ENCODE results near the gene IER5. TPM values are rescaled to one million over a fixed set of nuclear protein-coding genes. Genes with fewer than 3 reads are reported as not detected.
A peak's percentile ranks its signal among the peaks of the same experiment; 100 is the strongest.
"Not testable (repeated sequence)": the region's sequence is repeated elsewhere in the genome, so short reads cannot be mapped to it uniquely, and the experiment has no call there.

Gene IER5
- total RNA-seq, 2 experiments from 2014 or later, result 27.9 to 28.9 TPM

GRCh38 chr1:181106022-181106312, 17.5 kb downstream of the IER5 start:
- no peak for DNase-seq
- POLR2A ChIA-PET, result interaction anchor here (1.2 to 11.4 kb wide), 4 partner anchors 16 to 82 kb away, joined by 3 to 168 read pairs (median 3); partner anchors contain the start of gene IER5
- Mint-ChIP-seq H3K27me3 (peaks cover 20% of the 10 kb centered on the region), H3K4me1 (ENCODE audit: low read depth) (peaks cover 45% of the 10 kb centered on the region), H3K27ac (peak overlapping the region; percentile 1), H3K36me3 (no peaks in the 10 kb centered on the region), H3K4me3 (peak overlapping the region; percentile 65), H3K9me3 (no peaks in the 10 kb centered on the region)
- CTCF ChIA-PET, result interaction anchor here (1.4 to 19.3 kb wide), 4 partner anchors 14 to 73 kb away, joined by 4 to 229 read pairs (median 16); partner anchors contain the start of gene MR1
- intact Hi-C loops (cut with micrococcal nuclease), result no loop called here

- Mint-ChIP-seq H3K27me3 (peaks cover 22% of the 10 kb centered on the region), H3K36me3 (no peaks in the 10 kb centered on the region), H3K4me1 (ENCODE audit: low read depth) (peaks cover 40% of the 10 kb centered on the region), H3K4me3 (no peak overlapping the region), H3K27ac (no peak overlapping the region), H3K9me3 (no peaks in the 10 kb centered on the region)
- ChIA-PET CTCF (interaction anchor here (1.9 to 19.3 kb wide), 3 partner anchors 15 to 68 kb away, joined by 8 to 229 read pairs (median 24); no protein-coding TSS in a partner anchor), POLR2A (interaction anchor here (1.5 to 11.4 kb wide), 3 partner anchors 16 to 28 kb away, joined by 3 to 168 read pairs (median 3); partner anchors contain the start of gene IER5)
- no peak for DNase-seq
- intact Hi-C loops (cut with micrococcal nuclease), result no loop called here
Observed at GRCh38 chr1:181106479-181106878, 18.0 kb downstream of the IER5 start.

- Mint-ChIP-seq H3K4me1 (ENCODE audit: low read depth) (peaks cover 31% of the 10 kb centered on the region), H3K27ac (no peak overlapping the region), H3K36me3 (no peaks in the 10 kb centered on the region), H3K9me3 (no peaks in the 10 kb centered on the region), H3K4me3 (no peak overlapping the region), H3K27me3 (peaks cover 23% of the 10 kb centered on the region)
- ChIA-PET POLR2A (interaction anchor here (1.5 to 11.4 kb wide), 2 partner anchors 17 to 27 kb away, joined by 3 to 168 read pairs; partner anchors contain the start of gene IER5), CTCF (interaction anchor here (1.1 to 19.3 kb wide), 2 partner anchors 34 to 592 kb away, joined by 4 to 229 read pairs; no protein-coding TSS in a partner anchor)
- no peak for DNase-seq
- intact Hi-C loops (cut with micrococcal nuclease), result no loop called here
Observed at GRCh38 chr1:181107711-181108110, 19.2 kb downstream of the IER5 start.

- peaks cover 26% of the 10 kb centered on the region for H3K4me1 Mint-ChIP-seq (ENCODE audit: low read depth)
- no peak overlapping the region for H3K4me3 Mint-ChIP-seq
- H3K9me3 Mint-ChIP-seq, result no peaks in the 10 kb centered on the region
- H3K27ac Mint-ChIP-seq, result no peak overlapping the region
- CTCF ChIA-PET, result interaction anchor here (1.1 to 19.3 kb wide), 2 partner anchors 33 to 593 kb away, joined by 4 to 229 read pairs; no protein-coding TSS in a partner anchor
- H3K27me3 Mint-ChIP-seq, result peaks cover 23% of the 10 kb centered on the region
- POLR2A ChIA-PET, result interaction anchor here (11.4 kb wide), 1 partner anchor 18 kb away, joined by 168 read pairs; the partner anchor contains the start of gene IER5
- H3K36me3 Mint-ChIP-seq, result no peaks in the 10 kb centered on the region
- intact Hi-C loops (cut with micrococcal nuclease), result no loop called here
- no peak for DNase-seq
Observed at GRCh38 chr1:181108304-181108867, 19.9 kb downstream of the IER5 start.

- Mint-ChIP-seq H3K9me3 (no peaks in the 10 kb centered on the region), H3K27ac (no peak overlapping the region), H3K4me1 (ENCODE audit: low read depth) (peaks cover 15% of the 10 kb centered on the region), H3K27me3 (peaks cover 23% of the 10 kb centered on the region), H3K36me3 (no peaks in the 10 kb centered on the region), H3K4me3 (no peak overlapping the region)
- CTCF ChIA-PET, result interaction anchor here (1.0 to 1.8 kb wide), 2 partner anchors 12 to 32 kb away, joined by 4 to 9 read pairs; no protein-coding TSS in a partner anchor
- POLR2A ChIA-PET, result no interaction called here
- no peak for DNase-seq
- intact Hi-C loops (cut with micrococcal nuclease), result no loop called here
Observed at GRCh38 chr1:181110013-181110412, 21.5 kb downstream of the IER5 start.

- ChIA-PET POLR2A (no interaction called here), CTCF (interaction anchor here (1.2 kb wide), 2 partner anchors 30 to 31 kb away, joined by 3 read pairs; no protein-coding TSS in a partner anchor)
- intact Hi-C loops (cut with micrococcal nuclease), result no loop called here
- DNase-seq, result no peak
- Mint-ChIP-seq H3K4me3 (no peak overlapping the region), H3K9me3 (no peaks in the 10 kb centered on the region), H3K27ac (no peak overlapping the region), H3K36me3 (no peaks in the 10 kb centered on the region), H3K4me1 (ENCODE audit: low read depth) (peaks cover 7% of the 10 kb centered on the region), H3K27me3 (peaks cover 18% of the 10 kb centered on the region)
Observed at GRCh38 chr1:181111559-181111958, 23.1 kb downstream of the IER5 start.

- DNase-seq, result no peak
- Mint-ChIP-seq H3K4me1 (ENCODE audit: low read depth) (peaks cover 5% of the 10 kb centered on the region), H3K27me3 (peaks cover 13% of the 10 kb centered on the region), H3K9me3 (no peaks in the 10 kb centered on the region), H3K36me3 (no peaks in the 10 kb centered on the region), H3K27ac (no peak overlapping the region), H3K4me3 (no peak overlapping the region)
- CTCF ChIA-PET, result interaction anchor here (1.2 kb wide), 2 partner anchors 30 to 31 kb away, joined by 3 read pairs; no protein-coding TSS in a partner anchor
- POLR2A ChIA-PET, result no interaction called here
- intact Hi-C loops (cut with micrococcal nuclease), result no loop called here
Observed at GRCh38 chr1:181112071-181112929, 23.8 kb downstream of the IER5 start.

GRCh38 chr1:181113059-181113641, 24.6 kb downstream of the IER5 start:
- DNase-seq, result no peak
- Mint-ChIP-seq H3K27me3 (peaks cover 10% of the 10 kb centered on the region), H3K27ac (no peak overlapping the region), H3K4me1 (ENCODE audit: low read depth) (peaks cover 5% of the 10 kb centered on the region), H3K4me3 (no peak overlapping the region), H3K9me3 (no peaks in the 10 kb centered on the region), H3K36me3 (no peaks in the 10 kb centered on the region)
- ChIA-PET CTCF (no interaction called here), POLR2A (no interaction called here)
- intact Hi-C loops (cut with micrococcal nuclease), result no loop called here

GRCh38 chr1:181114574-181115367, 26.3 kb downstream of the IER5 start:
- intact Hi-C loops (cut with micrococcal nuclease), result no loop called here
- Mint-ChIP-seq H3K4me3 (no peak overlapping the region), H3K4me1 (ENCODE audit: low read depth) (no peaks in the 10 kb centered on the region), H3K27ac (no peak overlapping the region), H3K9me3 (no peaks in the 10 kb centered on the region), H3K36me3 (no peaks in the 10 kb centered on the region), H3K27me3 (peaks cover 8% of the 10 kb centered on the region)
- CTCF ChIA-PET, result interaction anchor here (1.0 to 1.6 kb wide), 2 partner anchors 16 to 28 kb away, joined by 3 read pairs; no protein-coding TSS in a partner anchor
- DNase-seq, result no peak
- POLR2A ChIA-PET, result no interaction called here

- H3K27ac Mint-ChIP-seq, result no peak overlapping the region
- no peak for DNase-seq
- no peaks in the 10 kb centered on the region for H3K4me1 Mint-ChIP-seq (ENCODE audit: low read depth)
- CTCF ChIA-PET, result interaction anchor here (1.6 kb wide), 1 partner anchor 27 kb away, joined by 3 read pairs; no protein-coding TSS in a partner anchor
- H3K36me3 Mint-ChIP-seq, result no peaks in the 10 kb centered on the region
- intact Hi-C loops (cut with micrococcal nuclease), result no loop called here
- H3K9me3 Mint-ChIP-seq, result no peaks in the 10 kb centered on the region
- peaks cover 6% of the 10 kb centered on the region for H3K27me3 Mint-ChIP-seq
- POLR2A ChIA-PET, result no interaction called here
- H3K4me3 Mint-ChIP-seq, result no peak overlapping the region
Observed at GRCh38 chr1:181115368-181115684, 26.8 kb downstream of the IER5 start.

- DNase-seq; H3K27me3 Mint-ChIP-seq; H3K4me1 Mint-ChIP-seq (ENCODE audit: low read depth); H3K4me3 Mint-ChIP-seq; H3K36me3 Mint-ChIP-seq; intact Hi-C loops (cut with micrococcal nuclease); H3K27ac Mint-ChIP-seq; H3K9me3 Mint-ChIP-seq; POLR2A ChIA-PET: not testable (repeated sequence)
- CTCF ChIA-PET, result interaction anchor here (1.6 kb wide), 1 partner anchor 27 kb away, joined by 3 read pairs; no protein-coding TSS in a partner anchor
Observed at GRCh38 chr1:181115971-181116370, 27.5 kb downstream of the IER5 start.
